HTR-8/SVneo (cell line): ENCODE results near the gene RANGAP1.

Experiments
- DNase-seq: peaks from one replicate; pipeline ENCODE4 v3.0.0; 2011; ENCODE audit warnings: low spot score, mixed read lengths; ENCODE audit not compliant: insufficient read length
- FAIRE-seq: peaks from 2 replicates; lab custom pipeline; 2011; peaks lifted over from hg19 to GRCh38; lab: Jason Lieb, UNC

Gene RANGAP1

DNA sequence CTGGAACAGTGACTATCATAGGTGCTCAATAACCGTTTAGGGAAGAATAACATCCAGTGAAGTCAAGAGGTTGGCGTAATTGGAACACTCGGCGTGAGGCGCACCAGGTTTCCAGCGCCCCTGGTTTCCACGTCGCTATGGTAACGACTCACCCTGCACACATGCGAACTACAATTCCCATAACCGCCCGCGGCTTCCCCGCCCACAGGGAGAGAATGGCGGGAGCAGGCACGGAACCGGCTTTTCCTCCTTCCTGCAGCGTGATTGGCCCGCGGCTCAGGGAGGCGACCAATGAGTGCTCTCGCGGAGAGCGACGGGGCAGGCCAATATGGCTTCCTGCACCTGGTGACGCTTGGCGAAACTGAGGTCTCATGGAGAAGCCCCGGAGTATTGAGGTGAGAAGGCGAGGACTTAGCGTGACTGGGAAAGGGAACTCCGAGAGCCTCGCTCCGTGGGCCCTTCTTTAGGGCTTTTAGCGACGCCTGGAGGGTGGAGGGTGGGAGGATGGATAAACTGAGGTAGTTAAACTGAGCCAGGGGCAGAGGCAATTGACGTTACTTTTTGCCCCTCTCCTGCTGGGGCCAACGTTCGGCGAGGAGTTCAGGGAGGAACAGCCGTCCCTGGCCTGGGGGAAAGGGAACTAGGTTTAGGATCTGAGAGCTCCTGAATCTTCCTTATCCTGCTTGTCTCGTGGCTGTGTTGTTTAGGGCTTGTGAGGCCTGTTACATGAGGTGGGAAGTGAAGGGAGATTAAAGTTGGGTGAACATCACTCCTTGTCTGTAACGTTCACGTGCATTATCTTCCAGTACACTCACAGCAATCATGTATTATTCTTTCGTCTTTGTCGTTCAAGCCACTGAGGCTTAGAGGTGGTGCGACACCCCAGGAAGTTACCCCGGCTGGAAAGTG, 80.7 kb downstream of the RANGAP1 start, which contains the start of gene L3MBTL2:
Gene L3MBTL2, plus strand, starts transcription at position 321 of the 909 bp plus-strand sequence. Its CDS starts 51 bp downstream, at position 372.
- FAIRE-seq = peak; percentile 95
- peak; percentile 98 for DNase-seq

- no peak for FAIRE-seq
- DNase-seq = no peak
Measured at GRCh38 chr22:41204066-41204465, 81.9 kb downstream of the RANGAP1 start.

GRCh38 chr22:41203118-41203517, 82.9 kb downstream of the RANGAP1 start:
- DNase-seq (no peak), FAIRE-seq (no peak)

DNA sequence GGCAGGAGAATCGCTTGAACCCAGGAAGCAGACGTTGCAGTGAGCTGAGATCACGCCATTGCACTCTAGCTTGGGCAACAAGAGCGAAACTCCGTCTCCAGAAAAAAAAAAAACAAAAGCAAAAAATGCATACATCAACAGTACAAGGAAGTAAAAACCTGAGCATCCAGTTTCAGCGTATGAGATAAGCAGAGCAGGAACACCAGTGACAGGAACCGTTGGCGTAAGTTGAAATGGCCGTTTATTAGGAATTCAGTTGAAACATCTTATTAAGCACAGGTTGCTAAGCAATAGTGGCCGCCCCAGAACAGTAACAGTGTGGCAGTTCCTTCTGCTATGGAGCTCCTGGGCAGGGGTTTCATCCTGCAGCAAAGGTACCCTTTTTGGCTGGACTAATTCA, 84.8 kb downstream of the RANGAP1 start:
- DNase-seq = no peak
- FAIRE-seq = no peak

- FAIRE-seq (no peak), DNase-seq (peak; percentile 21)
Measured at GRCh38 chr22:41198027-41198580, 87.9 kb downstream of the RANGAP1 start.

DNA sequence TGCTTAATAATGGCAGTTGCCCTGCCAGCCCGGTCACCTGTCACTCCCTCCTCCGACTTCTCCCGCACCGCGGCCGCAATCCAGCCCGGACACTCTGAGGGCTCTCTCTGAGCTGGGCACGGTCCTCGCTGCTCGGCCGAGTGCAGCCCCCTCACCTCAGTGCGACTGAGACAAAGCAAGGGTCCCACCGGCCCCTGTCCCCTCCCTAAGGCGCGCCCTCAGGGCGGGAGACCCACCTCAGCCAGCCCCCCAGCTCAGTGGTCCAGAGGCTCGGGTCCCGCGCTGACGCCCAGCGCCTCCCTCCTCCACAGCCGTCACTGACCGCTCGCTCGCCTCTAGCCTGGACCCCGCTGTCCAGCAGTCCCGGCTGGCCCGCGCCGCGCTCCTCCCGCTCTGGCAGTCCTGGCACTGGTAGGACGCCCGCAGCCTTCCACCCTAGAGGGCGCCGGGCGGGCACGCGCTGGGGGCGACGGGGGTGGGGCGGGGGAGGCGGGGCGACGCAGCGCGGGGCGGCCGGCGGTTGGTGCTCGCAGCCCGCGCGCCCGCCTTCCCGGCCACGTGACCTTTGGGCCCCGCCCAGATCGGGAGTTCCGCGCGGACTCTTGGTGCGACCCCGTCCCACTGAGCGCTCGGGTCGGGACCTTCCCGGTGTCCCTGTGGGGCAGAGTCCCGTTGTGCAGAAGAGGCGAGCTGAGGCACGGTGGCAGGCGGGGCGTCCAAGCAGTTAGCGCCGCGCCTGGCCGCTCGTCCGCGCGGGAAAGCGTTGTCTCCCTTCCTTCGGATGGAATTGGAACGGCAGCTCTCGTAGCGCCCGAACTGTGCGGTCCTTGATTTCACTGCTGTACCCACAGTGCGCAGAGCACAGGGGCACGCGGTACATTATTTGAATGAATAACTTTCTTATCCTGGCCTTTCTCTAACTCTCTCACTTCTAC, 88.7 kb downstream of the RANGAP1 start:
- FAIRE-seq (peak; percentile 49), DNase-seq (peak; percentile 78)
